Hindlimb muscle (tissue), 1 donor: ENCODE data around the gene BRD4. TPM values are rescaled to one million over a fixed set of nuclear protein-coding genes. Genes with fewer than 3 reads are reported as not detected.

Experiments
- DNase-seq: peaks from one replicate; pipeline ENCODE4 v3.0.0-alpha.2; 2013
- polyA plus RNA-seq: library from polyadenylated mRNA; unstranded; fragments of 120-200 nt; gene quantifications from one replicate; pipeline ENCODE4 v1.2.1, GENCODE V29; 2013; ENCODE audit not compliant: insufficient read length

Gene BRD4
- polyA plus RNA-seq, 1 donor: 47.5 TPM

DNA sequence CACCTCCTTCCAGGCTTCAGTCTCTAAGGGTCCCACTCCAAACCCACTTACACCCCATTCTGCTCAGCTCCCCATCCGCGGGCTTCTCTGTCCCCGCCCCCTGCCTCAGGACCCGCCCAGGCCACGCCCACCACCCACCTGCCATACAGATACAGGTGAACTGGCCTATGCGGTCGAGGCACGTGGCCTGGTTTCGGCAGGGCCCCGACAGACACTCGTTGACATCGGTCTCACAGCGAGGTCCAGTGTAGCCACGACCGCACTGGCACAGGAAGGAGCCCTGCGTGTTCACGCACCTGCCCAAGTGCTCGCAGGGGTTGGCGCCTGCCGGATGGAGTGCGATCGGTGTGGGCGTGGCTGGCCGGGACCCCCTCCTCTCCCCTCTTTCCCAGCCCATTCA, 143.5 kb downstream of the BRD4 start:
- no peak for DNase-seq

DNA sequence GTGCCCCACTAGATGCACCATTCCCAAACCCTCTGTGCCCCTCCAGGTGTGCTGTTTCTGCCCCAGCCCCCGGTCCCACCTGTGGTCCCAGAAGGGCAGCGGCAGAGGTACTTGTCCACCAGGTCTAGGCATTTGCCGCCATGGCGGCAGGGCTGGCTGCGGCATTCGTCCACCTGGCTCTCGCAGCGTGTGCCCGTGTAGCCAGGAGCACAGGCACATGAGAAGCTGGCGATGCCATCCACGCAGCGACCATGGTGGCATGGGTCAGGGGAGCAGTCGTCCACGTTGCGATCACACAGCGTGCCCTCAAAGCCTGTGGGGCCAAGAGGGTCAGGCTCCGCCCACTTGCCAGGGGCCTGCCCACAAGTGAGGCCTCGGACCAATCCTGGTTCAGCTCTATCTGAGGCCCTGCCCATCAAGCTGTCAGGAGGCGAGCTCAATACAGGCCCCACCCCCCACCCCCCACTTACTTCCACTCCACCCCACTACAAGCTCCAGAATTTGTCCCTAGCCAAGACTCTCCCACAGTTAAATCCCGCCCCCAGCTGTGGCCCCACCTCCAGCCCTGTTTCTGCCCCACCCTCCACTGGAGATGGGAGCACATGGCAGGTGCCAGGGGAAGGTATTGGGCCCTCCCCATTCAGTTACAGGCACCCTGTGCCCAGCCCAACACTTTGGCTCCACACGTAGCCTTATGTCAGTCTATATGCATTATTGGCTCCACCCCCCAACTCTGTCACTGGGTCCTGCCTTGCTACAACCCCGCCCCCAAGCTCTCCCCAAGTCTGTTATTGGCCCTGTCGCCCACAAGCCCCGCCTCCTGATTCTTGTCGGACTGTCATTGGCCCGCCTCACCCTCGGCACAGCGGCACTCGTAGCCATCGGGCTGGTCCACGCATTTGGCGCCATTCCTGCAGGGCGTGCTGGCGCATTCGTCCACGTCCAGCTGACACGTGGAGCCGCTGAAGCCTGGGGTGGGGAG, 145.0 kb downstream of the BRD4 start:
- DNase-seq: no peak

Other genes with a start within 250 kb of the BRD4 start
- gene SYDE1, start 225.1 kb downstream of the BRD4 start, polyA plus RNA-seq: 17.0 TPM
- gene NOTCH3, start 131.5 kb downstream of the BRD4 start, polyA plus RNA-seq: 204 TPM
- 0.84 TPM for gene EPHX3, start 100.1 kb downstream of the BRD4 start, polyA plus RNA-seq
- 22.1 TPM for gene AKAP8, start 47.2 kb upstream of the BRD4 start, polyA plus RNA-seq
- gene AKAP8L, start 86.4 kb upstream of the BRD4 start, polyA plus RNA-seq: 91.1 TPM
- 39.5 TPM for gene WIZ, start 117.4 kb upstream of the BRD4 start, polyA plus RNA-seq
- gene RASAL3, start 132.0 kb upstream of the BRD4 start, polyA plus RNA-seq: 1.7 TPM
- not detected for gene PGLYRP2, start 147.0 kb upstream of the BRD4 start, polyA plus RNA-seq
- not detected for gene CYP4F22, start 176.0 kb upstream of the BRD4 start, polyA plus RNA-seq